K562 (cell line): ENCODE results near the gene ATP10B. TPM values are rescaled to one million over a fixed set of nuclear protein-coding genes. Genes with fewer than 3 reads are reported as not detected.

ENCODE experiments used
- ATAC-seq: fragments of 200-7000 bp; cut with Tn5 transposase; 3 replicates; pipeline ENCODE4 v1.9.1; 2020; ENCODE audit warnings: moderate library complexity
- BruUV-seq: library from RNA; stranded (reverse); fragments of 400-500 nt; replicated peaks from 2 replicates; lab custom pipeline; 2021; lab: Mats Ljungman, UMichigan
- CTCF ChIA-PET: fragments of 300-600 bp; formaldehyde crosslinking; extraction: SDS; loops from one replicate; lab custom pipeline; 2021; ENCODE audit warnings: low intra/inter-chr PET ratio; lab: Yijun Ruan, JAX
- POLR2A ChIA-PET: fragments of 300-600, 350-650 bp; sonication (Branson Sonifier 250); formaldehyde crosslinking; extraction: SDS; loops from one replicate; lab custom pipeline; 2021; ENCODE audit warnings: antibody characterized with exemption, inconsistent platforms; lab: Yijun Ruan, JAX
- DNase-seq, 4 experiments: peaks; one replicate each; pipeline versions ENCODE4 v3.0.0 to v3.0.0-alpha.2; 2011 to 2018; ENCODE audit warnings: low spot score in 3 of 4, mixed read lengths in 3 of 4; ENCODE audit errors: extremely low read depth in 1 of 4
- FAIRE-seq: peaks from 2 replicates; lab custom pipeline; 2011; peaks lifted over from hg19 to GRCh38; lab: Jason Lieb, UNC
- H2AFZ ChIP-seq: 2 replicates; pipeline ENCODE4 v1.6.0; 2011; ENCODE audit warnings: low read depth, low read length, control low read depth, inconsistent platforms
- H3K27ac ChIP-seq: fragments of 200-600 bp; 3 replicates; pipeline ENCODE4 v1.8.0; 2011; ENCODE audit warnings: low read depth, mild to moderate bottlenecking, control low read depth, inconsistent platforms, low read length, moderate library complexity, mixed read lengths; ENCODE audit errors: extremely low read depth
- H3K27me3 ChIP-seq, 2 experiments: fragments of 300-600 bp in 1 of 2; 2 replicates in 1 of 2; 3 replicates in 1 of 2; pipeline versions ENCODE4 v1.6.0 to v1.8.0; 2011; ENCODE audit warnings: inconsistent platforms in 2 of 2, low read length in 2 of 2, mild to moderate bottlenecking in 1 of 2, mixed read lengths in 1 of 2, moderate library complexity in 1 of 2; ENCODE audit not compliant: control insufficient read depth in 2 of 2, insufficient read depth in 2 of 2
- H3K36me3 ChIP-seq: fragments of 300-600 bp; 3 replicates; pipeline ENCODE4 v1.8.0; 2011; ENCODE audit warnings: mild to moderate bottlenecking, low read length, inconsistent platforms; ENCODE audit not compliant: control insufficient read depth, insufficient read depth
- H3K4me1 ChIP-seq, 2 experiments: fragments of 200-600 bp in 1 of 2; replicated peaks in 1 of 2; 2 replicates in 1 of 2; 3 replicates in 1 of 2; pipeline versions ENCODE4 v1.5.1 to v1.8.0; 2011; ENCODE audit warnings: inconsistent platforms in 2 of 2, low read length in 2 of 2, mild to moderate bottlenecking in 1 of 2, mixed read lengths in 1 of 2, moderate library complexity in 1 of 2; ENCODE audit not compliant: control insufficient read depth in 2 of 2, insufficient read depth in 2 of 2
- H3K4me2 ChIP-seq: 2 replicates; pipeline ENCODE4 v1.6.1; 2011; ENCODE audit warnings: low read length, control low read depth, inconsistent platforms, mixed read lengths; ENCODE audit not compliant: insufficient read depth
- H3K4me3 ChIP-seq: fragments of 200-600 bp; sonication (generic), shearing (Covaris generic); 2 replicates; pipeline ENCODE4 v1.5.1; 2016; ENCODE audit warnings: control low read depth, inconsistent platforms
- H3K79me2 ChIP-seq: fragments of 200-600 bp; 3 replicates; pipeline ENCODE4 v1.8.0; 2011; ENCODE audit warnings: low read length, inconsistent platforms; ENCODE audit not compliant: control insufficient read depth, insufficient read depth
- H3K9ac ChIP-seq, 2 experiments: 2 replicates each; pipeline versions ENCODE4 v1.6.0 to v1.6.1; 2011; ENCODE audit warnings: low read depth in 2 of 2, low read length in 2 of 2, control low read depth in 1 of 2, inconsistent platforms in 1 of 2, mild to moderate bottlenecking in 1 of 2, mixed read lengths in 1 of 2; ENCODE audit not compliant: insufficient read depth in 1 of 2
- H3K9me1 ChIP-seq: one replicate; pipeline ENCODE4 v1.6.0; 2011; ENCODE audit warnings: inconsistent platforms, mild to moderate bottlenecking, low read length, moderate library complexity; ENCODE audit not compliant: control insufficient read depth, insufficient read depth
- H3K9me3 ChIP-seq: replicated peaks from 2 replicates; pipeline ENCODE4 v1.5.1; 2011; ENCODE audit warnings: low read depth, low read length, inconsistent platforms; ENCODE audit not compliant: control insufficient read depth, insufficient read depth
- H4K20me1 ChIP-seq: replicated peaks from 2 replicates; pipeline ENCODE4 v1.6.1; 2011; ENCODE audit warnings: low read length, inconsistent platforms, mixed read lengths; ENCODE audit not compliant: control insufficient read depth, insufficient read depth
- FOXK2 ChIP-seq, 2 experiments: fragments of 450-650 bp; IDR thresholded peaks in 1 of 2; conservative IDR thresholded peaks in 1 of 2; 2 replicates each; pipeline ENCODE4 v1.6.1; 2016; ENCODE audit warnings: low read depth in 2 of 2, mild to moderate bottlenecking in 1 of 2
- FOXP4 ChIP-seq: sonication (generic); formaldehyde crosslinking; IDR thresholded peaks from 2 replicates; pipeline ENCODE4 v1.8.0; 2022; ENCODE audit warnings: mild to moderate bottlenecking, missing genetic modification reagents, borderline replicate concordance
- PHB2 ChIP-seq: fragments of 450-650 bp; IDR thresholded peaks from 2 replicates; pipeline ENCODE4 v1.6.1; 2017; ENCODE audit warnings: low read depth
- POLR2AphosphoS5 ChIP-seq: IDR thresholded peaks from 2 replicates; pipeline ENCODE4 v1.6.1; 2011; ENCODE audit warnings: mild to moderate bottlenecking, low read depth, low read length, moderate library complexity; ENCODE audit not compliant: control insufficient read depth, insufficient read depth
- RFX7 ChIP-seq: fragments of 250-450 bp; sonication (Bioruptor Pico); IDR thresholded peaks from 2 replicates; pipeline ENCODE4 v1.5.1; 2021; ENCODE audit warnings: mild to moderate bottlenecking
- SRSF9 ChIP-seq: fragments of 200-400 bp; formaldehyde crosslinking; IDR thresholded peaks from 2 replicates; pipeline ENCODE4 v1.6.1; 2017; ENCODE audit warnings: low read depth, low read length, borderline replicate concordance
- TAF9B ChIP-seq: fragments of 450-650 bp; IDR thresholded peaks from 2 replicates; pipeline ENCODE4 v1.6.1; 2018; ENCODE audit warnings: mild to moderate bottlenecking; ENCODE audit not compliant: partially characterized antibody
- ZNF121 ChIP-seq: sonication (generic); formaldehyde crosslinking; conservative IDR thresholded peaks from 2 replicates; pipeline ENCODE4 v1.8.0; 2022; ENCODE audit warnings: missing genetic modification reagents
- WGBS: fragments of 100-300 bp; shearing (Covaris generic); methylation state at CpG from one replicate; pipeline ENCODE4 v1.1.6; 2016; ENCODE audit warnings: low coverage, mixed read lengths; ENCODE audit not compliant: insufficient coverage; ENCODE audit errors: missing lambda C conversion rate; 5-methylcytosine and 5-hydroxymethylcytosine counted together
- in situ Hi-C: fragments of 300-500 bp; cut with MboI; formaldehyde crosslinking; loops from 4 replicates; pipeline ENCODE4 v1.15.0; 2018; ENCODE audit warnings: inconsistent platforms, mixed read lengths
- intact Hi-C: fragments of 100-400 bp; cut with micrococcal nuclease; formaldehyde crosslinking; loops from 2 replicates; pipeline ENCODE4 v1.14.2; 2022
- polyA plus RNA-seq, 8 experiments: library from polyadenylated mRNA; depleted of rRNA in 4 of 8; stranded (reverse) in 5 of 8; unstranded in 3 of 8; fragments of >200 nt; fragmentation: Nextera tagmentation in 2 of 8; fragmentation: Illumina TruSeq in 1 of 8; extraction: Ambion mirVana in 2 of 8; extraction: Trizol in 1 of 8; gene quantifications; 2 replicates each; pipeline versions ENCODE4 v1.2.1 to v1.2.3, GENCODE V29; 2011 to 2014; ENCODE audit warnings: inconsistent platforms in 1 of 8, missing spikeins in 1 of 8
- total RNA-seq, 7 experiments: library from RNA; depleted of rRNA in 6 of 7; stranded (reverse); fragments of >200 nt in 6 of 7; fragmentation: Illumina TruSeq in 2 of 7; extraction: Trizol in 2 of 7; gene quantifications; 2 replicates each; pipeline versions ENCODE4 v1.2.1 to v1.2.3, GENCODE V29; 2011 to 2021; ENCODE audit warnings: low replicate concordance in 1 of 7

Gene ATP10B
- total and polyA plus RNA-seq, 9 of the 15 experiments (the other 6 are each of a cell fraction or from before 2014, with no cell fraction given): 0.04 TPM; not detected in 8

GRCh38 chr5:160516696-160517530 lies 335.1 kb downstream of the ATP10B start:
- in situ Hi-C loops: no loop called here

More at GRCh38 chr5:160516696-160517530, 335.1 kb downstream of the ATP10B start:
- ATAC-seq (no peak), FAIRE-seq (no peak), DNase-seq (no peak)
- ChIA-PET CTCF (no interaction called here), POLR2A (interaction anchor here (0.6 kb wide), 1 partner anchor 927 kb away, joined by 3 read pairs; no protein-coding TSS in a partner anchor)
- Histone ChIP-seq H3K9me3 (no peaks in the 10 kb centered on the region), H3K79me2 (no peaks in the 10 kb centered on the region), H3K4me3 (no peak overlapping the region), H3K4me1 (no peaks in the 10 kb centered on the region), H3K9me1 (no peaks in the 10 kb centered on the region), H3K27ac (no peak overlapping the region), H3K9ac (no peak overlapping the region), H4K20me1 (no peaks in the 10 kb centered on the region), H3K4me2 (no peak overlapping the region), H3K27me3 (no peaks in the 10 kb centered on the region; a peak in 1 of 5 replicates), H3K36me3 (no peaks in the 10 kb centered on the region), H2AFZ (no peak overlapping the region)
- WGBS: 0% methylated on average over 8 of the region's 8 CpGs
- intact Hi-C loops: no loop called here
- BruUV-seq: no TSS peak
- TF ChIP-seq PHB2: no peak
- TF ChIP-seq FOXP4 (CRISPR knock-in tag): no peak
- TF ChIP-seq TAF9B: no peak
- TF ChIP-seq POLR2AphosphoS5: no peak
- TF ChIP-seq SRSF9: no peak
- TF ChIP-seq FOXK2 (conservative IDR thresholded peaks at IDR 0.05 in 1 of 2, IDR thresholded peaks at IDR 0.05 in 1 of 2; ENCODE audit: low read depth in 2 of 2): no peak
- no peak for TF ChIP-seq RFX7
- no peak for TF ChIP-seq ZNF121 (CRISPR knock-in tag)
